Skeletal muscle tissue (tissue), 4 donors: ENCODE measurements around the gene ATXN1. TPM values are rescaled to one million over a fixed set of nuclear protein-coding genes. Genes with fewer than 3 reads are reported as not detected.
A peak's percentile ranks its signal among the peaks of the same experiment; 100 is the strongest.

Experiments
- H3K27ac ChIP-seq: one replicate; pipeline ENCODE4 v1.7.0; 2013; ENCODE audit warnings: mild to moderate bottlenecking, low read depth, low read length, inconsistent platforms
- H3K27me3 ChIP-seq, 3 donors: one replicate each; pipeline ENCODE4 v1.7.0; 2013; ENCODE audit warnings: low read length in 3 of 3; ENCODE audit not compliant: control insufficient read depth in 3 of 3, insufficient read depth in 3 of 3
- H3K36me3 ChIP-seq, 3 donors: one replicate each; pipeline ENCODE4 v1.7.0; 2013; ENCODE audit warnings: low read length in 3 of 3; ENCODE audit not compliant: control insufficient read depth in 3 of 3, insufficient read depth in 3 of 3
- H3K4me1 ChIP-seq, 3 donors: one replicate each; pipeline ENCODE4 v1.7.0; 2013; ENCODE audit warnings: low read length in 3 of 3, mild to moderate bottlenecking in 3 of 3; ENCODE audit not compliant: control insufficient read depth in 3 of 3, insufficient read depth in 3 of 3
- H3K4me3 ChIP-seq, 3 donors: one replicate each; pipeline ENCODE4 v1.7.0; 2013; ENCODE audit warnings: low read length in 3 of 3
- H3K9ac ChIP-seq, 3 donors: one replicate each; pipeline ENCODE4 v1.7.0; 2013; ENCODE audit warnings: low read length in 3 of 3, mild to moderate bottlenecking in 3 of 3, moderate library complexity in 2 of 3, low read depth in 1 of 3
- H3K9me3 ChIP-seq, 3 donors: one replicate each; pipeline ENCODE4 v1.7.0; 2013; ENCODE audit warnings: low read length in 3 of 3; ENCODE audit not compliant: control insufficient read depth in 3 of 3
- total RNA-seq: library from RNA; depleted of rRNA; stranded (reverse); fragments of >200 nt; gene quantifications from one replicate; pipeline ENCODE4 v1.2.3, GENCODE V29; 2014
- donor health status: Osteomylitis.

ATXN1 gene
- total RNA-seq, 1 donor from 2014 or later, result 30.8 TPM

GRCh38 chr6:16592223-16592911 lies 168.9 kb downstream of the ATXN1 start:
- no peak overlapping the region for H3K4me3 ChIP-seq
- H3K27ac ChIP-seq, result peak overlapping the region; percentile 10
- H3K9me3 ChIP-seq, result no peaks in the 10 kb centered on the region
- no peaks in the 10 kb centered on the region for H3K27me3 ChIP-seq
- H3K9ac ChIP-seq, result no peak overlapping the region
- H3K36me3 ChIP-seq, result no peaks in the 10 kb centered on the region
- H3K4me1 ChIP-seq, result no peaks in the 10 kb centered on the region

GRCh38 chr6:16591396-16592222 lies 169.7 kb downstream of the ATXN1 start:
- Histone ChIP-seq H3K9me3 (no peaks in the 10 kb centered on the region), H3K9ac (no peak overlapping the region), H3K27me3 (no peaks in the 10 kb centered on the region), H3K36me3 (no peaks in the 10 kb centered on the region), H3K4me3 (no peak overlapping the region), H3K27ac (peak overlapping the region; percentile 10), H3K4me1 (no peaks in the 10 kb centered on the region)

- Histone ChIP-seq H3K27ac (no peak overlapping the region), H3K4me1 (peaks cover 0 to 7% (median 0%) of the 10 kb centered on the region in 3 donors), H3K27me3 (no peaks in the 10 kb centered on the region), H3K4me3 (peak overlapping the region in 2 of 3 donors; percentile 17 to 41), H3K36me3 (peaks cover 0 to 7% (median 6%) of the 10 kb centered on the region in 3 donors), H3K9me3 (no peaks in the 10 kb centered on the region), H3K9ac (no peak overlapping the region)
These were observed 175.5 kb downstream of the ATXN1 start for GRCh38 chr6:16585805-16586204.

GRCh38 chr6:16583144-16583762 lies 178.0 kb downstream of the ATXN1 start:
- Histone ChIP-seq H3K9ac (no peak overlapping the region), H3K9me3 (no peaks in the 10 kb centered on the region), H3K27ac (peak overlapping the region; percentile 7), H3K4me3 (peak overlapping the region; percentile 1 to 51 (median 17)), H3K4me1 (peaks cover 0 to 7% (median 0%) of the 10 kb centered on the region in 3 donors), H3K27me3 (no peaks in the 10 kb centered on the region), H3K36me3 (peaks cover 0 to 7% (median 6%) of the 10 kb centered on the region in 3 donors)

- Histone ChIP-seq H3K9me3 (no peaks in the 10 kb centered on the region), H3K36me3 (peaks cover 0 to 7% (median 6%) of the 10 kb centered on the region in 3 donors), H3K27ac (peak overlapping the region; percentile 7), H3K27me3 (no peaks in the 10 kb centered on the region), H3K4me1 (peaks cover 0 to 7% (median 0%) of the 10 kb centered on the region in 3 donors), H3K4me3 (no peak overlapping the region), H3K9ac (no peak overlapping the region)
These were observed 178.7 kb downstream of the ATXN1 start for GRCh38 chr6:16582446-16583143.

GRCh38 chr6:16578695-16579285 lies 182.5 kb downstream of the ATXN1 start:
- H3K27ac ChIP-seq, result no peak overlapping the region
- peaks cover 2 to 8% (median 8%) of the 10 kb centered on the region in 3 donors for H3K4me1 ChIP-seq
- no peak overlapping the region for H3K4me3 ChIP-seq
- no peaks in the 10 kb centered on the region for H3K27me3 ChIP-seq
- no peaks in the 10 kb centered on the region for H3K36me3 ChIP-seq
- H3K9ac ChIP-seq, result no peak overlapping the region
- H3K9me3 ChIP-seq, result no peaks in the 10 kb centered on the region

- Histone ChIP-seq H3K9me3 (no peaks in the 10 kb centered on the region), H3K36me3 (no peaks in the 10 kb centered on the region), H3K27ac (no peak overlapping the region), H3K4me3 (no peak overlapping the region), H3K4me1 (peaks cover 2 to 8% (median 3%) of the 10 kb centered on the region in 3 donors), H3K9ac (no peak overlapping the region), H3K27me3 (no peaks in the 10 kb centered on the region)
These were observed 184.6 kb downstream of the ATXN1 start for GRCh38 chr6:16576451-16577368.

- Histone ChIP-seq H3K27ac (no peak overlapping the region), H3K27me3 (no peaks in the 10 kb centered on the region), H3K9ac (no peak overlapping the region), H3K4me3 (no peak overlapping the region), H3K9me3 (no peaks in the 10 kb centered on the region), H3K4me1 (peaks cover 2 to 8% (median 3%) of the 10 kb centered on the region in 3 donors), H3K36me3 (peaks cover 0 to 4% (median 1%) of the 10 kb centered on the region in 3 donors)
These were observed 185.6 kb downstream of the ATXN1 start for GRCh38 chr6:16575655-16576054.
